GM18519 (cell line): ENCODE results near the gene RGL3.
"Not testable (repeated sequence)": the region's sequence is repeated elsewhere in the genome, so short reads cannot be mapped to it uniquely, and the experiment has no call there.

Experiments
- ATAC-seq: cut with Tn5 transposase; IDR thresholded peaks from one replicate; pipeline ENCODE4 v1.9.1; 2021; ENCODE audit warnings: mild to moderate bottlenecking, moderate library complexity; ENCODE audit not compliant: unreplicated experiment, low FRiP score

RGL3 gene, protein sequence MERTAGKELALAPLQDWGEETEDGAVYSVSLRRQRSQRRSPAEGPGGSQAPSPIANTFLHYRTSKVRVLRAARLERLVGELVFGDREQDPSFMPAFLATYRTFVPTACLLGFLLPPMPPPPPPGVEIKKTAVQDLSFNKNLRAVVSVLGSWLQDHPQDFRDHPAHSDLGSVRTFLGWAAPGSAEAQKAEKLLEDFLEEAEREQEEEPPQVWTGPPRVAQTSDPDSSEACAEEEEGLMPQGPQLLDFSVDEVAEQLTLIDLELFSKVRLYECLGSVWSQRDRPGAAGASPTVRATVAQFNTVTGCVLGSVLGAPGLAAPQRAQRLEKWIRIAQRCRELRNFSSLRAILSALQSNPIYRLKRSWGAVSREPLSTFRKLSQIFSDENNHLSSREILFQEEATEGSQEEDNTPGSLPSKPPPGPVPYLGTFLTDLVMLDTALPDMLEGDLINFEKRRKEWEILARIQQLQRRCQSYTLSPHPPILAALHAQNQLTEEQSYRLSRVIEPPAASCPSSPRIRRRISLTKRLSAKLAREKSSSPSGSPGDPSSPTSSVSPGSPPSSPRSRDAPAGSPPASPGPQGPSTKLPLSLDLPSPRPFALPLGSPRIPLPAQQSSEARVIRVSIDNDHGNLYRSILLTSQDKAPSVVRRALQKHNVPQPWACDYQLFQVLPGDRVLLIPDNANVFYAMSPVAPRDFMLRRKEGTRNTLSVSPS

GRCh38 chr19:11418549-11419506 is at the start of gene RGL3:
TSS of gene RGL3 (minus strand) at chr19:11419314. CDS start at chr19:11419278, 36 bp downstream.
- ATAC-seq, result no peak

DNA sequence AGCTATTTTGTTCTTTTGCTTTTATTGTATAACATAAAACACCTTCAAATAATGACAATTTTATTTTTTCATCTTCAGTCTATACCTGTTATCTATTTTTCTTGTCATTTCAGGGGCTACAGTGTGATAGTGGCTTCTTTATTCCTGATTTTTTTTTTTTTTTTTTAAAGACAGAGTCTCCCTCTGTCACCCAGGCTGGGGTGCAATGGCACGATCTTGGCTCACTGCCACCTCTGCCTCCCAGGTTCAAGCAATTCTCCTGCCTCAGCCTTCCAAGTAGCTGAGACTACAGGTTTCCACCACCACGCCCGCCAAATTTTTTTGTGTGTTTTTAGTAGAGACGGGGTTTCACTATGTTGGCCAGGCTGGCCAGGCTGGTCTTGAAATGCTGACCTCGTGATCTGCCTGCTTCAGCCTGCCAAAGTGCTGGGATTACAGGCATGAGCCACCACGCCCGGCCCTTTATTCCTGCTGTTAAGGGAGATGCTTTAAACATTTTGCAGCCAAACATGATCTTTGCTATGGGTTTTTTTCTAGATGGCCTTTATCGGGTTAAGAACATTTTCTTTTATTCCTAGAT is 49.2 kb upstream of the RGL3 start:
- ATAC-seq, result not testable (repeated sequence)

DNA sequence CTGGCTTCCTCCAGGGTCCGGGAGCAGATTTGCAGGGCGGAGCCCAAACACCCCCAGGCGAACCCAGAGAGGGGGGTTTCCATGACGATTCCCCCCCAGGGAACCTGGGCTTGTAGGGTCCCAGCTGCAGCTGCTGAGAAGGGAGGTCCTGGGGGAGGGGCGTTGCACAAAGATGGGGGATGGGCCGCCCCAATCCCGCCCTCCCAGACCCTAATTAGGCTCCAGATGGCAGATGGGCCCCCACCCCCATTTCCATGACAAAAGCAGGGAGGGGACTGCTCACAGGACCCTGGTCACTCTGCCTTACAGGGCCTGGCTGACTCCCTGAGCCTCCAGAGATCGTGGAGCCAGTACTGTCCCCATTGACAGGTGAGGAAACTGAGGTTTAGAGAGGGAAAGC is 46.5 kb upstream of the RGL3 start:
- ATAC-seq, result no peak

- no peak for ATAC-seq
Observed at GRCh38 chr19:11464333-11465265, 45.5 kb upstream of the RGL3 start.

- ATAC-seq, result no peak
Observed at GRCh38 chr19:11463391-11463790, 44.3 kb upstream of the RGL3 start.

DNA sequence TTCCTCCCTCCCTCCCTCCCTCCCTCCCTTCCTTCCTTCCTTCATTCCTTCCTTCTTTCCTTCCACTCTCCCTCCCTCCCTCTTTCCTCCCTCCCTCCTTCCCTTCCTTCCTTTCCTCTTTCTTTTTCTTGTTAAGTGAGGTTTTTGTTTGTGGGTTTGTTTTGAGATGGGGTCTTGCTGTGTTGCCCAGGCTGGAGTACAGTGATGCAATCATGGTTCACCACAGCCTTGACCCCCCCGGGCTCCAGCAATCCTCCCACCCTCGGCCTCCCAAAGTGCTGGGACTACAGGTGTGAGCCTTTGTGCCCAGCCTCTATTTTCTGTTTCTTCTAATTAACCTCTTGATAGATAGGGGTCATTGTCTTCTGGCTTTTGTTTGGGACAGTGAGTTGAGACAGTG is 42.3 kb upstream of the RGL3 start:
- ATAC-seq, result no peak

DNA sequence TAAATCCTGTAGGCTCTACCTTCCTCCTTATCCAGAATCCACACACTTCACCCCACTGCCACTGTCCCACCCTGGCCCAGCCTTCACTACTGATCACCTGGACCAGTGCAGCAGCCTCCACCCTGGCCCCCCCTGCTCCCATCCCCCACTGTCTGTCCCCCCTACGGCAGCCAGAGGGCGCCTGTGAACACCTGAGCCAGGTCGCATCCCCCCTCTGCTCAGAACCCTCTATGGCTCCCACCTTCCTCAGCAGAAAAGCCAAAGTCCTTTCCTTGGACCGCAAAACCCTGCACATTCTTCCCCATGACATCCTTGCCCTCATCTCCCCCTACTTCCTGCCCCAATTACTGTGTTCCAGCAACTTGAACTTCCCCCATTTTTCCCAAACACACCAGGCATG is 41.1 kb upstream of the RGL3 start:
- ATAC-seq, result no peak

DNA sequence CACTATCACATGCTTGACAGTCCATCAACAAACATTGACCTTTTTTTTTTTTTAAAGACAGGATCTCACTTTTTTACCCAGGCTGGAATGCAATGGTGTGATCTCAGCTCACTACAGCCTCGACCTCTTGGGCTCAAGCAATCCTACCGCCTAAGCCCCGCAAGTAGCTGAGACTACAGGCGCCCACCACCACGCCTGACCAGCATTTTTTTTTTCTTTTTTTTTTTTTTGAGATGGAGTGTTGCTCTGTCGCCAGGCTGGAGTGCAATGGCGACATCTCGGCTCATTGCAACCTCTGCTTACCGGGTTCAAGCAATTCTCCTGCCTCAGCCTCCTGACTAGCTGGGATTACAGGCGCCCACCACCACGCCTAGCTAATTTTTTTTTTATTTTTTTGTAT is 39.8 kb upstream of the RGL3 start:
- ATAC-seq, result not testable (repeated sequence)

DNA sequence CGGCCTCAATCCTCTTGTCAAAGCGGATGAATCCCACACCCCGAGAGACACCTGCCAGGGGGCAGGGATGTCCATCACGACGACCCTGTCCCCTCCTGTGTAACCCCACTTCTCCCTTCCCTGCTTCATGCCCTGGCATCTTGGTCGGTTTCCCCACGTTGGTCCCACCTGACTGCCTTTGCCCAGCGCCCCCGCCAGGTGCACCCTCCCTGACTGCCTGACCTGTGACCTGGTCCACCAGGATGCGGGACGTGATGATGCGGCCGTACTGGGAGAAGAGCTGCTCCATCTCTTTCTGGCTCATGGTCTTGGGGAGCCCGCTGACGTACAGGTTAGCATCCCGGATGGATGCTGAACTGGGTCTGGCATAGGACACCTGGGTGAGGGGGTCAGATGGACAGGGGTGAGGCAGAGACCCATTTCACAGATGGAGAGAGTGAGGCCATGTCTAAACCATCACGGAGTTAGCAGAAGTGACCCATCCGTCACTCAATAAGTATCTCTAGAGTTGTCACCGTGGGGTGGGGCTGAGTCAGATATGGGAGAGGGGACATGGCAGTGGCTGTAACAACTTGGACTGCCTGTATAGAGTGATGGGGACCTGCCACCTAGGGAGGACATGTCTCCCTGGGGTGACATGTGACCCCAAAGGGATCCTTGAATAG is 39.3 kb upstream of the RGL3 start:
- no peak for ATAC-seq

DNA sequence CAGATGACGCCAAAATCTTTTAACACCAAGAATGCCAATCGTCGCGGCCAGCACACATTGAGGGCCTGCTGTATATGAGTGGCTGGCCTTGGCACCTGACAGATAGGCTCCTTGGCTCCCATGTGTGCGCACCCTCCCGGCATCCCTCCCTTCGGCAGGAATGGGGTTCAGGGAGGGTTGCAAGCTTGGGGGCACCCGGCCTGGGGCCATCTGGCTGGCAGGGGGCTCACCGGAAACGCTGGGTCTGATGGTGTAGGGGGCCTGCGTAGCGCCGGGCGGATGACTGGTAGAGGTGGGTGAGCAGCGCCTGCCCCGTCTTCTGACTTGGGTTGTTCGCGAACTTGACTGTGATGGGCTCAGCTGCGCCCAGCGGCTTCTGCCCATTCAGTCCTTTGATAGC is 38.7 kb upstream of the RGL3 start:
- no peak for ATAC-seq

DNA sequence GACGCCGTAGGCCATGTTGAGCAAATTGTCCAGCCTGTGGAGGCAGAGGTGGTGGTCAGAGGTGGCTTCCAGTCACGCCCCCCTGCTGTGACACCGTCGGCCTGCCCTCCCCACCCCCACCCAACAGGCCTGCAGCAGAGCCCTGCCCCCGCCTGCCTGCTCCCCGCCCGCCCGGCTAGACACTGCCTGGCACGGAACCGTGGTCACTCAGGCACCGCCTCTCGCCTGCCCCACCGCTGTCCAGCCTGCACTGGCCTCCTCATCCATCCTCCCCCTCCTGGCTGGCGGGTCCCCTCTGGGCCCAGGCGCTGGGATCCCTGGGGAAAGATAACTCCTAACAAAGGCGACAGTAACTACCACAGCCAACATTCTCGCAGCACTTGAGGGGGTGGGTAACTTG is 38.0 kb upstream of the RGL3 start:
- ATAC-seq, result no peak

GRCh38 chr19:11456659-11457058 is 37.5 kb upstream of the RGL3 start:
- no peak for ATAC-seq

- not testable (repeated sequence) for ATAC-seq
Observed at GRCh38 chr19:11455233-11455554, 36.1 kb upstream of the RGL3 start.

GRCh38 chr19:11453468-11454341 is 34.6 kb upstream of the RGL3 start:
- no peak for ATAC-seq

GRCh38 chr19:11452620-11453310 is 33.7 kb upstream of the RGL3 start:
- no peak for ATAC-seq

DNA sequence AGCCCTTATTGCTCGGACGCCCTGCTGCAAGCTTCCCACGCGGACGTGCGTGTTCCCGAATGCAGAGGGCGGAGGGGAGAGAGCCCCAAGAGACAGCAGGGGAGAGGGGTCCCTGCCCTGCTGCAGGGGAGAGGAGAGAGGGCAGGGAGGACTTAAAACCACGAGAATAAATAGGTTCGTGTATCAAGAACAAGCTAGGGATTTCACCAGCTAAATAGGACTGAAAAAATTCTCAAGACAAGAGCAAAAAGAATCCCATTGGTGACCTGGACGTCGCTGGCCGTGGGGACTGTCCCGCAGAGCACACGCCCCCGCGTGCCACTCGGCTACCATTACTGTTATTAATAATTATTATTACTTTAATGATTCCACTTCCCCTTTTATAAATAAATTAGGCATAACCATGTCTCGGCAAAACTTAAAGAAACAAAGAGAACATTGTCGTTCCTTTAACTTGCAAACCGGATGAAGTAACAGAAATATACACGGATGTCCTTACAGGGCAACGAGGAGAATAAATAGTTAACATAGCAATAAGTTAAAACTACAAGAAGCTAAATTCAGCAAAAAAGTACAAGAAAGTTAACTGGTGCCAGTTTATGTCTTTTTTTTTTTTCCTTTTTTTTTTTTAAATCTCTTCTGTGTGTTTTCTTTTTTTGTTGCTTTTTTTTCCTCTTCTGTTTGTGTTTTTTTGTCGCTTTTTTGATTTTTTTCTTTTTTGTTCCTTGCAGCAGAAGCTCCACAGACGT is 32.9 kb upstream of the RGL3 start:
- ATAC-seq, result no peak
